Measurements from ENCODE around the gene PHF24.

DNA sequence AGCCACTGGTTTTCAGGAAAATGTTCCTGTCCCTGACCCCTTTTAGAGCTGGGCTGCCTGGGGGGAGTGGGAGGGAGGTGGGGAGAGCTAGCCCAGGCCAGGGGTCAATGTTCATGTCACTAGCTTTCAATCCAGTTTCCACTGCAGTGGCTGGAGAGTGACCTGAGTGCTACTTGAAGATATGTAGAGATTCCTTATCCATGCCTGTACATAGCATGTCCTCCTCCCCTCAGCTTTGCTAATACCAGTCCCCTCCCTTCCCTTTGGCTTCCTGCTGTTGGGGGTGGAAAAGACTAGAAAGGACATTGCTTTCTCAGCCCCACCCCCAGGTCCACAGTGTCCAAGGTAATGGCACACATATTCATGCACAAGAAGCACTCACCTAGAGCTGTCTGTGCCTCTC is 39.3 kb downstream of the PHF24 start:
- TF ChIP-seq EZH2 (IDR thresholded peaks at IDR 0.05) (no peak), POLR2AphosphoS5 (IDR thresholded peaks at IDR 0.05; ENCODE audit: borderline replicate concordance, low read depth, low read length) (no peak)
